ENCODE measurements around the gene ARCN1.
A peak's percentile ranks its signal among the peaks of the same experiment; 100 is the strongest.

ARCN1 gene

DNA sequence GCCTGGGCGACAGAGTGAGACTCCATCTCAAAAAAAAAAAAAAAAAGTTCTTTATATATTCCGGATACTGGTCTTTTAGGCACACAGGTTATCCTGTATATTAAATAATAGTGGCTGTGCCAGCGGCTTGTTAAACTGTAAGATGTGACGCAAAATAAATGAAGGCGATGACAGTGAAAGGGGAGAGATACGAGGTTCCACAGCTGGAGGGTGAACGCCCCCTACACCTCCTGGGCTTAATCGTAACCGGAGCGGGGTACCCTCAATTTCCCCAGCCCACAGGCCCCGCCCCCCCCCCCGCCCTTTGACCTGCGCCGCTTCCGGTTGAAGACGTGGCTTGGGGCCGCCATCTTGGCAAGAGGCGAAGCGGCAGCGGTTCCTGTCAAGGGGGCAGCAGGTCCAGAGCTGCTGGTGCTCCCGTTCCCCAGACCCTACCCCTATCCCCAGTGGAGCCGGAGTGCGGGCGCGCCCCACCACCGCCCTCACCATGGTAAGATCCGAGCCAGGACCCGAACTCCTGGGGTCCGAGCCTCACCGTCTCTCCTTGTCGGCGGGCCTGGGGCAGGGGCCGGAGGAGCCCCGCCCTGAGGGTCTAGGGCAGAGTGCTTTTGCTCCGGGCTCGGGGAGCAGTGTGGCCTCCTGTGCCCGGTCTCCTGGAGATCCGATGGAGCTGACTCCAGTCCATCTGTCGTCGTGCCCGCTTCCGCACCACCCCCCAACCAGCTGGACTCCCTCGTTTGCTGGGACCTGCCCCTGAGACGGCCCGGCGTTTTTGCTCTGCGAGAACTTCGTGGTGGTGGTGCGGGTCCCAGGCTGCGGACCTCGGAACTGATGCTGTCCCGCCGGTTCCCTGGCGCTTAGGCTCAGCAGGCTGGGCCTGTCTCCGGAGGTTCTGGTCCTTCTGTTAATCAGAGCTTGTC lies at the start of gene ARCN1:
Gene ARCN1, plus strand, starts transcription at position 349 of the 920 bp plus-strand sequence. Its CDS starts 139 bp downstream, at position 488.
- peak; percentile 90 for DNase-seq

DNA sequence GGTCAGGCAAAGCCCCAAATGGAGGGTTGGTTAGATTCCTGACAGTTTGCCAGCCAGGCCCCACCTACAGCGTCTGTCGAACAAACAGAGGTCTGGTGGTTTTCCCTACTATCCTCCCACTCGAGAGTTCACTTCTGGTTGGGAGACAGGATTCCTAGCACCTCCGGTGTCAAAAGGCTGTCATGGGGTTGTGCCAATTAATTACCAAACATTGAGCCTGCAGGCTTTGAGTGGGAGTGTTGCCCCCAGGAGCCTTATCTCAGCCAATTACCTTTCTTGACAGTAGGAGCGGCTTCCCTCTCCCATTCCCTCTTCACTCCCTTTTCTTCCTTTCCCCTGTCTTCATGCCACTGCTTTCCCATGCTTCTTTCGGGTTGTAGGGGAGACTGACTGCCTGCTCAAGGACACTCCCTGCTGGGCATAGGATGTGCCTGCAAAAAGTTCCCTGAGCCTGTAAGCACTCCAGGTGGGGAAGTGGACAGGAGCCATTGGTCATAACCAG lies 49.6 kb upstream of the ARCN1 start:
- no peak for DNase-seq

DNA sequence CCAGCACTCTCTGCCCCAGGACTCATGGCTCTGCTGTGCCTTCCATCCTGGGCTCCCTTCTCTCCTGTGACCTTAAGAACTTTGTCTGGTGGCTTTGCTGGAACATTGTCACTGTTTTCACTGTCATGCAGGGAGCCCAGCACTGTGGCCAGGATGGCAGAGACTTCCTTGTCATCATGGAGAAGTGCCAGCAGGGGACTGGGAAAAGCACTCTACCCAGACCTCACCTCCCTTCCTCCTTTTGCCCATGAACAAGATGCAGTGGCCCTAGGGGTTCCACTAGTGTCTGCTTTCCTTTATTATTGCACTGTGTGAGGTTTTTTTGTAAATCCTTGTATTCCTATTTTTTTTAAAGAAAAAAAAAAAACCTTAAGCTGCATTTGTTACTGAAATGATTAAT lies 47.9 kb upstream of the ARCN1 start:
- no peak for DNase-seq

DNA sequence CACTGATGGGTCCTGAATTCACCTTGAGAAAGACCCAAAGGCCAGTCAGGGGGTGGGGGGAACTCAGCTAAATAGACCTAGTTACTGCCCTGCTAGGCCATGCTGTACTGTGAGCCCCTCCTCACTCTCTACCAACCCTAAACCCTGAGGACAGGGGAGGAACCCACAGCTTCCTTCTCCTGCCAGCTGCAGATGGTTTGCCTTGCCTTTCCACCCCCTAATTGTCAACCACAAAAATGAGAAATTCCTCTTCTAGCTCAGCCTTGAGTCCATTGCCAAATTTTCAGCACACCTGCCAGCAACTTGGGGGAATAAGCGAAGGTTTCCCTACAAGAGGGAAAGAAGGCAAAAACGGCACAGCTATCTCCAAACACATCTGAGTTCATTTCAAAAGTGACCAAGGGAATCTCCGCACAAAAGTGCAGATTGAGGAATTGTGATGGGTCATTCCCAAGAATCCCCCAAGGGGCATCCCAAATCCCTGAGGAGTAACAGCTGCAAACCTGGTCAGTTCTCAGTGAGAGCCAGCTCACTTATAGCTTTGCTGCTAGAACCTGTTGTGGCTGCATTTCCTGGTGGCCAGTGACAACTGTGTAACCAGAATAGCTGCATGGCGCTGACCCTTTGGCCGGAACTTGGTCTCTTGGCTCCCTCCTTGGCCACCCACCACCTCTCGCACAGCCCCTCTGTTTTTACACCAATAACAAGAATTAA lies 47.3 kb upstream of the ARCN1 start:
- DNase-seq: no peak

DNA sequence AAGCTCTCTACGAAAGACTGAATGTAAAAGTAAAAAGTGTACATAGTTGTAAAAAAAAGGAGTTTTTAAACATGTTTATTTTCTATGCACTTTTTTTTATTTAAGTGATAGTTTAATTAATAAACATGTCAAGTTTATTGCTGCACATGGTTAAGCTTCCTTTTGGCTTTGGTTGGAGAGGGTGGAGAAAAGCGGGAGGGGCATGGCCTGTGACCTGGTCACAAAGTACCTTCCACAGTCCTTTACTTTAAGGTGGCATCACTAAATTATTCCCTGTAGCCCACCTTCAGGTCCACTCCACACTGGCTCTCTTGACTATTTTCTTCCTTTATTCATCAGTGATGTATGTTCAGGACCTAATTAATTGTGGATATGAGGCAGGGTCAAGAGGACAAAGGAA lies 45.5 kb upstream of the ARCN1 start:
- DNase-seq: no peak

DNA sequence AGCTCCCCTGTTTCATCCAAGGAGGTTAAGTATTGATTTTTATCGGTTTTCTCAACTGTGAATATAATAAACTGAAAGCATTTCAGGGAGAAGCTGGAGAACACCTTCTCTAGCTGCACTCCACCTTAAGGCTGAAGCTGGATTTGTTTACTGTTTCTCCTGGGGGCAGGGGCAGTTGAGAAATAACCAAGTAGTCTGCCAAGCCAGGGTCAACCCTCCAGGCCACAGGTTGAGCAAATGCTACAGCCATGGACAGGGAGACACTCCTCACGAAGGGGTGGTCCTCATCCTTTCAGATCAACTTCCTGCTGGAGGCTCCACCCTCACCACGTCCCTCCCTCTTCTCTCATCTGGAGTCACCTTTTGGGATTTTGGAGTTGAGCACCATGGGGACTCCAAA lies 45.1 kb upstream of the ARCN1 start, which contains the start of gene TTC36:
Gene TTC36, plus strand, starts transcription at position 366 of the 400 bp plus-strand sequence. Its CDS starts 21 bp downstream, at position 387.
- no peak for DNase-seq

DNA sequence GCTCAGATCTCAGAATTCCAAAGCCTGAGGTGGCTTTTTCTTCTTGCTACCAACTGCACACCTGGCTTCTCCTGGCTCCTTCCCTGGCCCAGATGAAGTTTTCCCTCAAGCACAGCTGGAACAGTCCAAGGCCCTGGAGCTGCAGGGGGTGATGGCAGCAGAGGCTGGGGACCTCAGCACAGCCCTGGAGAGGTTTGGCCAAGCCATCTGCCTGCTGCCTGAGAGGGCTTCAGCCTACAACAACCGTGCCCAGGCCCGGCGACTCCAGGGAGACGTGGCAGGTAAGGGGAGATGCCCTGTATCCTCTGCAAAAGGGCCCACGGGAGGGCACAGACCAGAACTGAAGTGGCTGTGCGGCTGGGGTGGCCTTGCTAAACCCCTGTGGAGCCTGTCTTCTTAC lies 43.7 kb upstream of the ARCN1 start:
- no peak for DNase-seq

DNA sequence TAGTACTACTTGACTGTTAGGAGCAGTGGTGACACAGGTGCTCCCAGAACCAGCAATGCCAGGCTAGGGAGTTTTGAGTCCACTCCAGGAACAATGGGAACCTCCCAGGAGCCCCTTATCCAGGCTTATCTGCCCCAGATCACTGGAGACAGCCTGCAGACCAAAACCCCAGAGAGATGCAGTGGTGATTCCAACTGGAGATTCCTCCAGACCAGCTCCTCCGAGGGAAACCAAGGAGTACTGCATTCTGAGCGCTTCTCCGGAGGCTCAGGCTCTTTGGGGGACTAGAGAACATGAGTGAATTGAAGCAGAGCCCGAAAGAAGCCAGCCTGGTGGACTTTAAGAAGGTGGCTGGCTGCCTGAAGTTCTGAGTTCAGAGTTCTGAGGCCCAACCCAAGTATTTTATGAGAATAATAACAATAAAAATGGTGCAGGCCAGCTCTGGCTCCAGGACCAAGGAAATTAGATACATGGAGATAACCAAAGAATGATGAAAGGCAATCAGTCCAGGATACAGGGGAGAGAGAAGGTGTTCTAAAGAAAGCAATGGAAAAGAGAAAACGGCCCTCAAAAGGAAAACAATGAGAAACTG lies 42.5 kb upstream of the ARCN1 start:
- no peak for DNase-seq

DNA sequence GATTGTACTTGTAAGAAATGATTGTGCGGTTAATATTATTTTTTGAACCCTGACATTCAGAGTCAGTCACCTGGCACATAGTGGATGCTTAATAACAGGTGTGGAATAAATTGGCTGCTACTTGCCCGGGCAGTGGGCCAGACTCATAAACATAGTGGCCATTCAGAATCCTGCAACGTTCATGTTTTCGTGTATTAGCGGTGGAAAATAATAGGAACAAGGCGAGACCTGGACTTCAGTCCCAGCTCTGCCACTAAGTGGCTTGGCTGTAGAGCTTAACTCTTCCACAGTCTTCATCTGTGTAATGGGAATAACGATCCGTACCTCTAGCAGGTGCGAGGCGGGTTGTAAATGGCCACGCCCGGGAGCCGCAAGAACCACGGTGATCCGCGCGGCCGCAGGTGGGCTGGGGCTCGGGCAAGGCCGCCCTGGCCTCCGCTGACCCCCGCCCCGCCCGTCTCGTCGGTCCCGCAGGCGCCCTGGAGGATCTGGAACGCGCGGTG lies 42.0 kb upstream of the ARCN1 start:
- DNase-seq: no peak

DNA sequence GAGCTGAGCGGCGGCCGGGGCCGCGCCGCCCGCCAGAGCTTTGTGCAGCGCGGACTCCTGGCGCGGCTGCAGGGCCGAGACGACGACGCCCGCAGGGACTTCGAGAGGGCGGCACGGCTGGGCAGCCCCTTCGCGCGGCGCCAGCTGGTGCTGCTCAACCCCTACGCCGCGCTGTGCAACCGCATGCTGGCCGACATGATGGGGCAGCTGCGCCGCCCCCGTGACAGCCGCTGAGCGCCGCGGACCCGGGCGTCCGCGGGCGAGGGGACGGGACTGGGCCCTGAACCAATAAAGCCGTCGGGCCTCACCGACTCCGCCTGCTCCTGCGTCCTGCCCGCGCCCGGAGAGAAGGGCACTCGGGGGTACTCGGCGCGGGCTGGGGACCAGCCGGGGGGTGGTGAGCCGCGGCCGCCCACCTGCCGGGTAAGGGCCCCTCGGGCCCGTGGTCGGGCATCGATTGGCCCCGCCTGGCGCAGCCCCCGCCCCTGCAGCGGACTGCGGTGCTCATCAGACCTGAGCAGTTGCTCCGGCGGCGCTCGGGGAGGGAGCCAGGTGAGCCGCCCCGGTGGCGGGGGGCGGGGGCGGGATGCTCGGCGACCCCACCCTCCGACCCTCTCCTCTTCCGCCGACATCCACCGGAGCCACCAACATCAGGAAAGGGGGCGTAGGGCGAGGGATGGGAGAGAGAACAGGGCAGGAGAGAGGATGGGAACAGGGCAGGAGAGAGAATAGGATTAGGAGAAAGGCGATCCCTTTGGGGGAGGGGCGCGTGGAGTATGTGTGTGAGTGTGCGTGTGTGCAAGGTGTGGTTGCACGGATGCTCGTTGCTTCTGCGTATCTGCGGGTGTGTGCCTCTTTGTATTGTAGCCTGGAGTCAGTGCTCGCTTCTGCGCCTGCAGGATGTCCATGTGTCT lies 41.3 kb upstream of the ARCN1 start, which contains the start of gene TMEM25:
Gene TMEM25, plus strand, starts transcription at position 510 of the 914 bp plus-strand sequence. CDS start 610 bp downstream, outside the sequence.
- peak; percentile 81 for DNase-seq

DNA sequence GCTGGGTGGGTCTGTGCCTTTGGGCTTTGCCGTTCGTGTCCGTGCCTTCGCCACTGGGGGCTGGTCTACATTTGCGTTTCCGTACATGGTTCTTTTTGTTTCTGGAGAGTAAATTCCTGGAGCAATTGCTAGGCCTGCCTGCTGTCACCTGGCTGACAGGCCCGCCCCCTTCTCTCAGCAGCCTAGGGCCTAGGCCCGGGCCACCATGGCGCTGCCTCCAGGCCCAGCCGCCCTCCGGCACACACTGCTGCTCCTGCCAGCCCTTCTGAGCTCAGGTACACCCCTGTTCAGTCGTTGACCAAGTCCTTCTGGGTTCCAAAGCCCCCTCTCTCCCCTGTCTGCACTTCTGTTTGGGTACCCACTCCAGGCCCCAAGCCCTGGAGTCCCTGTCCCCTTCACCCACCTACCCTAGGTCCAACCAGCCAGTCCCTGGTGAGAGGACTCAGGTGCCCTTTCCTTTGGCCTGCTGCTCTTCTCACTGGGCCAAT lies 40.6 kb upstream of the ARCN1 start:
- DNase-seq: no peak

DNA sequence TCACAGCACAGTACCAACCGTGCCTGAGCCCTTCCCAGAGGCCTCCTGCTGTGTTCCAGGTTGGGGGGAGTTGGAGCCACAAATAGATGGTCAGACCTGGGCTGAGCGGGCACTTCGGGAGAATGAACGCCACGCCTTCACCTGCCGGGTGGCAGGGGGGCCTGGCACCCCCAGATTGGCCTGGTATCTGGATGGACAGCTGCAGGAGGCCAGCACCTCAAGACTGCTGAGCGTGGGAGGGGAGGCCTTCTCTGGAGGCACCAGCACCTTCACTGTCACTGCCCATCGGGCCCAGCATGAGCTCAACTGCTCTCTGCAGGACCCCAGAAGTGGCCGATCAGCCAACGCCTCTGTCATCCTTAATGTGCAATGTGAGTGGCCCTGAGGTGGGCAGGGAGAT lies 40.1 kb upstream of the ARCN1 start:
- DNase-seq: no peak

DNA sequence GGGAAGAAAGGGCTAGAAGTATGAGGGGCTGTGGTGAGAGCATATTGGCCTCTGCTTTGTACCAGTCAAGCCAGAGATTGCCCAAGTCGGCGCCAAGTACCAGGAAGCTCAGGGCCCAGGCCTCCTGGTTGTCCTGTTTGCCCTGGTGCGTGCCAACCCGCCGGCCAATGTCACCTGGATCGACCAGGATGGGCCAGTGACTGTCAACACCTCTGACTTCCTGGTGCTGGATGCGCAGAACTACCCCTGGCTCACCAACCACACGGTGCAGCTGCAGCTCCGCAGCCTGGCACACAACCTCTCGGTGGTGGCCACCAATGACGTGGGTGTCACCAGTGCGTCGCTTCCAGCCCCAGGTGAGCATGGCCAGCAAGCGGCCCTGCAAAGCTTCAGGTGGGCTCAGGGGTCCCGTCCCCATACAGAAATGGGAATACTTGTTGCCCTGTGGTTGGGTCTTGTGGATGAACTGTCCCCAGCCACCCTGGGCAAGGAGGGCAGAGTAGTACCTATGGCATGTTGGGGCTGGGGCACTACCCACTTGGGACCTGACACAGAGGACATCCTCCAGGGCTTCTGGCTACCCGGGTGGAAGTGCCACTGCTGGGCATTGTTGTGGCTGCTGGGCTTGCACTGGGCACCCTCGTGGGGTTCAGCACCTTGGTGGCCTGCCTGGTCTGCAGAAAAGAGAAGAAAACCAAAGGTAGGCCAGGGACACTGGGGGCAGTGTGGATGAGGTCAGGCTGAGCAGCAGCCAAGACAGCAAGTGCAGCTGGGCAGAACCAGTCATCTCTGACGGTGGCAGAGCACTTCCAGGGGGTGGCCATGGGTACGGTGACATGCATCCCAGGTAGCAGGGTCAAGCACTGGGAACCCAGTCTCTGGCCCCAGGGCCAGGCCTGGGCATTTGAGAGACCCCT lies 39.1 kb upstream of the ARCN1 start:
- DNase-seq: no peak

DNA sequence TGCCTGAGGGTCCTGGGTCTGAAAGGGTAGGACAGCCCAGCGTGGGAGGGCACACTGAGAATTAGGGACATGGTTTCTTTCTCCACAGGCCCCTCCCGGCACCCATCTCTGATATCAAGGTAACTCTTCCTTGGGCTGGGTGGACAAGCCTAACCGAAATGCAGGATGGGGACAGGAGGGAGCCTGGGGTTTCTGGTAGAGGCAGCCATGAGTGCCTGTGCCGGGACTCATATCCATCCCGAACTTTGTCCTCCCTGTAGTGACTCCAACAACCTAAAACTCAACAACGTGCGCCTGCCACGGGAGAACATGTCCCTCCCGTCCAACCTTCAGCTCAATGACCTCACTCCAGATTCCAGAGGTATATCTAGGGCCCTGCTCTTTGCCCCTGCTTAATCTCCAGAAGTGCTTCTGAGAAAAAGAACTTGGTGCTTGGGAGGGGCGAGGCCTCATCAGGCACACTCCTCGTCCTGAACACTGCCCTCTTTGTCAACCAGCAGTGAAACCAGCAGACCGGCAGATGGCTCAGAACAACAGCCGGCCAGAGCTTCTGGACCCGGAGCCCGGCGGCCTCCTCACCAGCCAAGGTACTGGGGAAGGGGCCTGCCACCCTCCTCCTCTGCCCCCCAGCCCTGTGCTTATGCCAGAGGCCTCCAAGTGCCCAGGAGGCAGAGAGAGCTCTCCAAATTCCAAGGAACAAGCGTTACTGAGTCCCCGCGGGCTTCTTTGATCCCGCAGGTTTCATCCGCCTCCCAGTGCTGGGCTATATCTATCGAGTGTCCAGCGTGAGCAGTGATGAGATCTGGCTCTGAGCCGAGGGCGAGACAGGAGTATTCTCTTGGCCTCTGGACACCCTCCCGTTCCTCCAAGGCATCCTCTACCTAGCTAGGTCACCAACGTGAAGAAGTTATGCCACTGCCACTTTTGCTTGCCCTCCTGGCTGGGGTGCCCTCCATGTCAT lies 38.2 kb upstream of the ARCN1 start:
- DNase-seq: no peak

DNA sequence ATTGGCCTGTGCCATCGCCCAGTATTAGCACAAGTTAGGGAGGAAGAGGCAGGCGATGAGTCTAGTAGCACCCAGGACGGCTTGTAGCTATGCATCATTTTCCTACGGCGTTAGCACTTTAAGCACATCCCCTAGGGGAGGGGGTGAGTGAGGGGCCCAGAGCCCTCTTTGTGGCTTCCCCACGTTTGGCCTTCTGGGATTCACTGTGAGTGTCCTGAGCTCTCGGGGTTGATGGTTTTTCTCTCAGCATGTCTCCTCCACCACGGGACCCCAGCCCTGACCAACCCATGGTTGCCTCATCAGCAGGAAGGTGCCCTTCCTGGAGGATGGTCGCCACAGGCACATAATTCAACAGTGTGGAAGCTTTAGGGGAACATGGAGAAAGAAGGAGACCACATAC lies 36.9 kb upstream of the ARCN1 start:
- DNase-seq: no peak

DNA sequence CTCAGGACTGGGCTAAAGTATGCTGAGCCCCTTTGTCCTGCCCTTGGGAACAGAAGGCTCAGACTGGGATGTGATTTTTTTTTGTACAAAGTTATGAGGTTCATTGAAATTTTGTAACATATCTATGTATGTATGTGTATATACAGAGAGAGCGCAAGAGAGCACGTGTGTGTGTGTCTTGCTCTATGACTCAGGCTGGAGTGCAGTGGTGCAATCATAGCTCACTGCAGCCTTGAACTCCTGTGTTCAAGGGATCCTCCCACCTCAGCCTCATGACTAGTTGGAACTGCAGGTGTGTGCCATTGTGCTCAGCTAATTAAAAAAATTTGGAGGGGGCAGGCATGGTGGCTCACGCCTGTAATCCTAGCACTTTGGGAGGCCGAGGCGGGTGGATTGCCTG lies 35.5 kb upstream of the ARCN1 start:
- no peak for DNase-seq

DNA sequence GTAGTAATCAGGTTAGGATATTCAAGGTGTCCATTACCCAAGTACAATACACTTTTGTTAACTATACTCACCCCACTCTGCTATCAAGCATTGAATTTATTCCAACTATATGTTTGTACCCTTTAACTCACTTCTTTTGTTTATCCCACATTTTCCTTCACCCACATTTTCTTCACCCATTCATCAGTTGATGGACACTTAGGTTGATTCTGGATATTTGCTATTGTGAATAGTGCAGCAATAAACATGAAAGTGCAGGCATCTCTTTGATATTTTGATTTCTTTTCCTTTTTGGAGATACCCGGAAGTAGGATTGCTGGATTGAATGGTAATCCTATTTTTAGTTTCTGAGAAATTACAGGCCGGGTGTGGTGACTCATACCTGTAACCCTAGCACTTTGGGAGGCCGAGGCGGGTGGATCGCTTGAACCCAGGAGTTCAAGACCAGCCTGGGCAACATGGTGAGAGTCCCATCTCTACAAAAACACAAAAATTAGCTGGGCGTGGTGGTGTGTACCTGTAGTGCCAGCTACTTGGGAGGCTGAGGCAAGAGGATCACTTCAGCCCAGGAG lies 34.7 kb upstream of the ARCN1 start:
- no peak for DNase-seq

DNA sequence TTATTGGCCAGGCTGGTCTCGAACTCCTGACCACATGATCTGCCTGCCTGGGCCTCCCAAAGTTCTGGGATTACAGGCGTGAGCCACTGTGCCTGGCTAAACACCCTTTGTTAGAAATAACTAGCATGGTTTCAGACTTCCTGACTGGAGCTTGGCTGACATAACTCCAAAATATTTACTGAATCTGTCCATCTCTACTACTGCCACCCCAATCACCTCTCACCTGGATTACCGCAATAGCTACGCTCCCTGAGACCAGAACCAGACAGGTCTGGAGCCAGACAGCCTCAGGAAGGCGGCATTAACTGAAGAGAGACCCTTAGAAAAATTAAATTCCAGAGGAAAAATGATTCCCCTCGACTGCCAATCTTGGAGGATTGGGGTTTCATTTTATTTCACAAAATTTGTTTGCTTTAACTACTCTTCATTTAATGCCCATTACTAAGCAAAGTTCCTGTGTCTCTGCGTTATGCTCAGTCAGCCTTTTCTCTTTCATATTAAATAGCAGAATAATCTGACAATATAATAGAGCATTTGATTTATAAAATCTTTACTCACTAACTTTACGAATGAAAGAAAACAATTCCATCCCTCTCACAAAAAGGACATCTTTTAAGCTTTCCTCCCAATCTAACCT lies 28.1 kb upstream of the ARCN1 start:
- DNase-seq: no peak

DNA sequence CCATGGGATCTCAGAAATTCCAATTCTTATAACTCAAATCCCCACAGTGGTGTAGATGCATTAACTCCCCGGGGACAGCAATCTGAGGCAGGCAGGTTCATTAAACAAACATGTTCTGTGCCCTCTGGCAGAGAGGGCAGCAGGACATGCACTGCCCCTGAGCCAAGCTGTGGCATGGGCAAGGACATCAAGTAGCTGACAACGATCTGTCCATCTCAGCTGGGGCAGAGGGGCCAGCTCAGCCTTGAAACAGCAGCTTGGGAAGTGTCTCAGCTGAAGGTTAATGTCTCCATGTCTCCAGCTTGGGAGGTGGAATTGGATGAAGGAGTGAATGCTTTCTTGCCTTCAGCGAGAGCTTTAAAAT lies 27.6 kb upstream of the ARCN1 start:
- DNase-seq: no peak
